ENCODE data around the gene HCFC1R1.

HCFC1R1 gene

DNA sequence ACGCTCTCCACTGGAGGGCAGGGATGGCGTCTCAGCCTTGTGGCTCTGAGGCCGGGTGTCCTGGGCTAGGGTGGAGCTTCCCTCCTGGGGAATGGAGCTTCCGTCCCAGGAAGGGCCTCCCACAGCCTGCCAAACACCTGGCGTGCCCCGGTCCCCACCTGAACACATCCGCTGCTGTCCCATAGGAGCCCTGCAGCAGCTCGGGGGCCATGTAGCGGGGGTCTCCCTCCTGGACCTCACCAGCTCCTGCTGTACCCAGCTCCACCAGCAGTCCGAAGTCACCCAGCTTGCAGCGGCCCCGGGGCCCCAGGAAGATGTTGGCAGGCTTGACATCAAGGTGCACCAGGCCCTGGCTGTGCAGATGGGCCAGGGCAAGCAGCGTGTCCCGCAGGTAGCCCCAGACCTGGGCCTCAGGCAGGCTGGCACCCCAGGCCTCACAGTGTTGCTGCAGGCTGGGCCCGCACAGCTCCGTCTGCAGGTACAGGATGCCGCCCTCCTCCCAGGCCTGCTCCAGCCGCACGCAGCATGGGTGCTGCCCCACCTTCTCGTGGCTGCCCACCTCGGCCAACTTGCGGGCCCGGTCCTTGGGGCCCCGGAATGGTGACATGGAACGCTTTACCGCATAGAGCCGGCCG lies 48.5 kb downstream of the HCFC1R1 start:
- H3K4me3 Mint-ChIP-seq, result no peak overlapping the region
- H3K27ac Mint-ChIP-seq, result no peak overlapping the region
- H3K36me3 Mint-ChIP-seq, result peaks cover 66% of the 10 kb centered on the region
- ATAC-seq (no peak), DNase-seq (ENCODE audit: low spot score in 2 of 2) (no peak)
- H3K9me3 Mint-ChIP-seq, result no peaks in the 10 kb centered on the region
- H3K4me1 Mint-ChIP-seq, result peaks cover 25% of the 10 kb centered on the region

DNA sequence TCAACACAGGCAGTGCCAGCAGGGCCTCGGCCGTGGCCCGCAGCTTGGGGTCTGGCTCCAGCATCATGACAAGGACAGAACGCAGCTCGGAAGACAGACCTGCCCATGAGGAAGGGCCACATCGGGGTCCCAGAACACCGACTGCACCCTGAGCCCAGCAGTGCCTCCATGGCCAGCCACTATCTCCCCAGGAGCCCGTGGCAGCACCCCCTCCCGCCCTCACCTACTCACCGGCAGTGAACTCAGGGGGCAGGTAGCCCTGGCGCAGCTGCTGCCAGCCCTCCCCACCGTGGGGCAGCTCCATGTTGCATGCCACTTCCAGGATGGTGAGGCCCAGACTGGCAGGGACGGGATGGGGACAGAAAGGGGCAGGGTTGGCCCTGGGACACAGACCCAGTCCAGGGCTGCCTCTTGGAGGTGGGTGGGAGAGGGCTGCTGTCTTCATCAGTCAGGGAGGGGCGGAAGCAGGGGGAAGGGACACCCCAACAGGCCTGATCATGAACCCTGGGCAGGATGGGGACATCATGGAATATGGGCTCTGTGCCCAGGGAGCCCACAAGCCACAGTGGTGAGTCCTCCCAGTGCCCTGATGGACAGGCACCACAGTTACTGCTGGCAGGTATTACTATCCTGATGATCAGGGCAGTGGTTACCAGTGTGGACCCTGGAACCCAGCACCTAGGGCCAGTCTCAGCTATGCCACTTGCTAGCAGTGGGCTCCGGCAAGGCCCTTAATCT lies 49.3 kb downstream of the HCFC1R1 start:
- no peak overlapping the region for H3K4me3 Mint-ChIP-seq
- peaks cover 64% of the 10 kb centered on the region for H3K36me3 Mint-ChIP-seq
- no peak overlapping the region for H3K27ac Mint-ChIP-seq
- H3K9me3 Mint-ChIP-seq, result no peaks in the 10 kb centered on the region
- peaks cover 22% of the 10 kb centered on the region for H3K4me1 Mint-ChIP-seq
- ATAC-seq (no peak), DNase-seq (ENCODE audit: low spot score in 2 of 2) (no peak)

DNA sequence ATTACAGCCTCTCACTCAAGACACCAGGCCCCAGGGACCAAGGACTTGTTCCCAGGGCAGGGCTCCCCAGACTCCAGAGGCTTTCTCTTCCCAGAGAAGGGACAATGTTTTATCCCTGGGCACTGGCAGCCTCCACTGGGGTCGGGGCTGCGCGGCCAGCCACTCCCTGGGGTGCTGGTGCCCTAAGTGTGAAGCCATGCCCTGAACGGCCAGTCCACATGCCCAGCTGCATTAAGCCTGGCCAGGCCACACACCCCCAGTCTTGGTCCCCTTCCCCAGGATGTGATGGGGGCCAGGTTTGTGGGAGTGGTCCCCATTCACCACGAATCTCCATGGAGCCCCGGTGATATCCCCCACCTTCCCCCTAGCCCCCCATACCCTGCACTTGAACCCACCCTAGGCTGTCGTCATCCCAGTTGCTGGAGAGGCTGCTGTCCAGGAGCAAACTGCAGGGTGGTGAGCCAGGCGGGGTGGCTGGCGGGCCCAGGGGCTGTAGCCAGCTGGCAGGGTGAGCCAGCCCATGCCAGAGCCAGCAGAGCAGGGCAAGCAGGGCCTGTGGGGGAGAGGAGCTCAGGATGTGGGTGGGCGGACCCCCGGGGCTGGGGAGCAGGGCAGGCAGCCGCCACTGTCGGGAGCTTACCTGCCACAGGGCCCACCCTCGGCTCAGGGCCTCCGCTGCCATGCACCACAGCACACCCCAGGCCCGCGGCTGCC lies 50.0 kb downstream of the HCFC1R1 start:
- Mint-ChIP-seq H3K4me3 (no peak overlapping the region), H3K4me1 (peaks cover 21% of the 10 kb centered on the region), H3K9me3 (no peaks in the 10 kb centered on the region), H3K36me3 (peaks cover 57% of the 10 kb centered on the region), H3K27ac (no peak overlapping the region)
- ATAC-seq (no peak), DNase-seq (ENCODE audit: low spot score in 2 of 2) (no peak)

DNA sequence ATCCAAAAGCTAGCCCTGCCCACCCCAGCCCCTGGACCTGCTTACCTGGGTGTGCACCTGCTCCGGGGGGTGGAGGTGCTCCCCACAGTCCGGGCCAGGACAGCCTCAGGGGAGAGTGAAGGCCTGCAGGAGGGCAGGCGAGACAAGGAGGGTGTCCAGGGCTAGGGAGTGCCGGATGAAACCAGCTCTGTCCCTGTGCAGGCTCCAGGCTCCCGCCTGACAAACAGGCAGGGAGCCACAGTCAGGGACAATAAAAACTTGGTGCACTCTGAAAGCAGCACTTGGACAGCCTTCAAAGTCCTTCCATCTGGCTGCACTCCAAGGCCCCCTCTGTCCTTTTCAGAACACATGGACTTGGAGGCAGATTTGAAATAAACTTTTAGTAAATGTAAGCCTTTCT lies 50.6 kb downstream of the HCFC1R1 start:
- peaks cover 53% of the 10 kb centered on the region for H3K36me3 Mint-ChIP-seq
- DNase-seq (ENCODE audit: low spot score in 2 of 2), result no peak
- H3K4me1 Mint-ChIP-seq, result peaks cover 28% of the 10 kb centered on the region
- ATAC-seq, result no peak
- no peak overlapping the region for H3K4me3 Mint-ChIP-seq
- no peaks in the 10 kb centered on the region for H3K9me3 Mint-ChIP-seq
- no peak overlapping the region for H3K27ac Mint-ChIP-seq

Measured in stimulated activated effector memory CD8-positive, alpha-beta T cell treated with anti-CD3 and anti-CD28 coated beads, Interleukin-12 subunit alpha, Interleukin-12 subunit beta, amount 100 ng/mL, for 72 hours (primary cell).